CD1c-positive myeloid dendritic cell (primary cell): Measurements from ENCODE around the gene IL17RA.

Source experiments
- DNase-seq: peaks from one replicate; pipeline ENCODE4 v3.0.0-alpha.2; 2016; ENCODE audit errors: extremely low spot score

The IL17RA gene

GRCh38 chr22:17106161-17106784, 21.5 kb downstream of the IL17RA start:
- no peak for DNase-seq

GRCh38 chr22:17106785-17107546, 22.2 kb downstream of the IL17RA start:
- DNase-seq, result peak; percentile 92

GRCh38 chr22:17107547-17107810, 22.7 kb downstream of the IL17RA start:
- no peak for DNase-seq

GRCh38 chr22:17108256-17109112, 23.7 kb downstream of the IL17RA start:
- DNase-seq, result no peak

GRCh38 chr22:17109113-17109865, 24.5 kb downstream of the IL17RA start:
- no peak for DNase-seq

GRCh38 chr22:17109976-17110375, 25.2 kb downstream of the IL17RA start:
- no peak for DNase-seq

GRCh38 chr22:17110791-17111550, 26.2 kb downstream of the IL17RA start:
- no peak for DNase-seq

GRCh38 chr22:17112491-17113042, 27.8 kb downstream of the IL17RA start:
- DNase-seq, result no peak

- no peak for DNase-seq
These were observed 28.8 kb downstream of the IL17RA start for GRCh38 chr22:17113600-17113999.

GRCh38 chr22:17114173-17114897, 29.5 kb downstream of the IL17RA start:
- DNase-seq, result no peak

- no peak for DNase-seq
These were observed 30.1 kb downstream of the IL17RA start for GRCh38 chr22:17114898-17115235.

GRCh38 chr22:17115236-17115635, 30.4 kb downstream of the IL17RA start:
- peak; percentile 40 for DNase-seq

- peak; percentile 45 for DNase-seq
These were observed 31.3 kb downstream of the IL17RA start for GRCh38 chr22:17115945-17116565.

GRCh38 chr22:17116572-17117330, 32.0 kb downstream of the IL17RA start:
- DNase-seq, result no peak

GRCh38 chr22:17117400-17117799, 32.6 kb downstream of the IL17RA start:
- DNase-seq, result no peak

GRCh38 chr22:17117890-17118289, 33.1 kb downstream of the IL17RA start:
- peak; percentile 66 for DNase-seq

GRCh38 chr22:17118342-17118741, 33.5 kb downstream of the IL17RA start:
- no peak for DNase-seq

GRCh38 chr22:17119481-17120202, 34.8 kb downstream of the IL17RA start:
- peak; percentile 51 for DNase-seq

GRCh38 chr22:17120281-17120680, 35.5 kb downstream of the IL17RA start:
- peak; percentile 44 for DNase-seq
